ENCODE results near the gene ZCCHC18. TPM values are rescaled to one million over a fixed set of nuclear protein-coding genes. Genes with fewer than 3 reads are reported as not detected.
"Not testable (repeated sequence)": the region's sequence is repeated elsewhere in the genome, so short reads cannot be mapped to it uniquely, and the experiment has no call there.

The ZCCHC18 gene
- total RNA-seq, 1 experiment from 2014 or later: 0.95 TPM

GRCh38 chrX:104104676-104105075 is 7.6 kb upstream of the ZCCHC18 start:
- H3K9me3 ChIP-seq: no peaks in the 10 kb centered on the region
- CTCF ChIA-PET: no interaction called here
- no peaks in the 10 kb centered on the region for H3K36me3 ChIP-seq (ENCODE audit: control insufficient read depth, insufficient read depth, low read length)
- intact Hi-C loops (cut with micrococcal nuclease; ENCODE audit: unreplicated experiment): no loop called here
- H3K4me3 Mint-ChIP-seq (ENCODE audit: unreplicated experiment): no peak overlapping the region
- no peak overlapping the region for H3K27ac Mint-ChIP-seq (ENCODE audit: unreplicated experiment)
- TF ChIP-seq, protein P1, sequence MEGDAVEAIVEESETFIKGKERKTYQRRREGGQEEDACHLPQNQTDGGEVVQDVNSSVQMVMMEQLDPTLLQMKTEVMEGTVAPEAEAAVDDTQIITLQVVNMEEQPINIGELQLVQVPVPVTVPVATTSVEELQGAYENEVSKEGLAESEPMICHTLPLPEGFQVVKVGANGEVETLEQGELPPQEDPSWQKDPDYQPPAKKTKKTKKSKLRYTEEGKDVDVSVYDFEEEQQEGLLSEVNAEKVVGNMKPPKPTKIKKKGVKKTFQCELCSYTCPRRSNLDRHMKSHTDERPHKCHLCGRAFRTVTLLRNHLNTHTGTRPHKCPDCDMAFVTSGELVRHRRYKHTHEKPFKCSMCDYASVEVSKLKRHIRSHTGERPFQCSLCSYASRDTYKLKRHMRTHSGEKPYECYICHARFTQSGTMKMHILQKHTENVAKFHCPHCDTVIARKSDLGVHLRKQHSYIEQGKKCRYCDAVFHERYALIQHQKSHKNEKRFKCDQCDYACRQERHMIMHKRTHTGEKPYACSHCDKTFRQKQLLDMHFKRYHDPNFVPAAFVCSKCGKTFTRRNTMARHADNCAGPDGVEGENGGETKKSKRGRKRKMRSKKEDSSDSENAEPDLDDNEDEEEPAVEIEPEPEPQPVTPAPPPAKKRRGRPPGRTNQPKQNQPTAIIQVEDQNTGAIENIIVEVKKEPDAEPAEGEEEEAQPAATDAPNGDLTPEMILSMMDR (IDR thresholded peaks at IDR 0.05; ENCODE audit: insufficient read depth in 1 of 2, low read depth in 1 of 2, low read length in 1 of 2, severe bottlenecking in 1 of 2, unreplicated experiment in 1 of 2): no peak
- BruUV-seq (replicated peaks): no TSS peak
- DNase-seq: no peak
- H3K27me3 ChIP-seq (replicated peaks; ENCODE audit: control insufficient read depth, insufficient read depth, low read length): no peaks in the 10 kb centered on the region
- H3K4me1 Mint-ChIP-seq (ENCODE audit: low read depth, unreplicated experiment): no peaks in the 10 kb centered on the region
- no peaks in the 10 kb centered on the region for H3K4me1 ChIP-seq
- no peak overlapping the region for H3K4me3 ChIP-seq (ENCODE audit: low read depth, low read length)
- no peaks in the 10 kb centered on the region for H3K9me3 Mint-ChIP-seq (ENCODE audit: unreplicated experiment)
- peaks cover 7% of the 10 kb centered on the region for H3K27me3 Mint-ChIP-seq (ENCODE audit: insufficient read depth, unreplicated experiment)
- POLR2A ChIA-PET: no interaction called here
- H3K36me3 Mint-ChIP-seq (ENCODE audit: insufficient read depth, unreplicated experiment): no peaks in the 10 kb centered on the region

GRCh38 chrX:104105330-104106262 is 6.7 kb upstream of the ZCCHC18 start:
- no peaks in the 10 kb centered on the region for H3K9me3 ChIP-seq
- Mint-ChIP-seq H3K4me3 (ENCODE audit: unreplicated experiment) (no peak overlapping the region), H3K27ac (ENCODE audit: unreplicated experiment) (no peak overlapping the region), H3K9me3 (ENCODE audit: unreplicated experiment) (no peaks in the 10 kb centered on the region), H3K27me3 (ENCODE audit: insufficient read depth, unreplicated experiment) (peaks cover 5% of the 10 kb centered on the region), H3K36me3 (ENCODE audit: insufficient read depth, unreplicated experiment) (no peaks in the 10 kb centered on the region), H3K4me1 (ENCODE audit: low read depth, unreplicated experiment) (no peaks in the 10 kb centered on the region)
- no peaks in the 10 kb centered on the region for H3K36me3 ChIP-seq (ENCODE audit: control insufficient read depth, insufficient read depth, low read length)
- no TSS peak for BruUV-seq (replicated peaks)
- intact Hi-C loops (cut with micrococcal nuclease; ENCODE audit: unreplicated experiment): no loop called here
- TF ChIP-seq, protein P1 (IDR thresholded peaks at IDR 0.05; ENCODE audit: insufficient read depth in 1 of 2, low read depth in 1 of 2, low read length in 1 of 2, severe bottlenecking in 1 of 2, unreplicated experiment in 1 of 2): no peak
- POLR2A ChIA-PET: no interaction called here
- H3K4me1 ChIP-seq: no peaks in the 10 kb centered on the region
- no peak overlapping the region for H3K4me3 ChIP-seq (ENCODE audit: low read depth, low read length)
- H3K27me3 ChIP-seq (replicated peaks; ENCODE audit: control insufficient read depth, insufficient read depth, low read length): no peaks in the 10 kb centered on the region
- no peak for DNase-seq
- CTCF ChIA-PET: no interaction called here

DNA sequence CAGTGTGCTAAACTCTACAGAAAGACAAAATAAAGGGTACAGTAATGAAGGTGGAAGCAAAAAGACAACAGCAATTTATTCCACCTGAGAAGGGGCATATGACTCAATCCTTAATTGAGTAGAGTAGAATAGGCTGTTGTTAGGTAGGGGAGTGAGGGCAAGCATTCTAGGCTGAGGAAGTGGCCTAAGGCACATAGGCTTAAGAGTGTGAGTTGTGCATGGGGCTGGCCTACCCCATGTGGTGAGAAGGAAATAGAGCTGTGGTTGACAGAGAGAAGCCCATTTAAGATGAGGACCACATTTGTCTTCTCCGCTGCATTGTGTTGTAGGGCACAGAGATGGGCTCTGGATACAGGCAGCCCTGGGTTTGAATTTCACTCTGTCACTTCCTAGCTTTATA is 3.4 kb upstream of the ZCCHC18 start:
- Mint-ChIP-seq H3K9me3 (ENCODE audit: unreplicated experiment) (no peaks in the 10 kb centered on the region), H3K27me3 (ENCODE audit: insufficient read depth, unreplicated experiment) (peaks cover 3% of the 10 kb centered on the region), H3K36me3 (ENCODE audit: insufficient read depth, unreplicated experiment) (no peaks in the 10 kb centered on the region), H3K4me3 (ENCODE audit: unreplicated experiment) (no peak overlapping the region), H3K4me1 (ENCODE audit: low read depth, unreplicated experiment) (no peaks in the 10 kb centered on the region), H3K27ac (ENCODE audit: unreplicated experiment) (no peak overlapping the region)
- Histone ChIP-seq H3K4me1 (no peaks in the 10 kb centered on the region), H3K36me3 (ENCODE audit: control insufficient read depth, insufficient read depth, low read length) (no peaks in the 10 kb centered on the region), H3K27me3 (replicated peaks; ENCODE audit: control insufficient read depth, insufficient read depth, low read length) (no peaks in the 10 kb centered on the region), H3K9me3 (no peaks in the 10 kb centered on the region), H3K4me3 (ENCODE audit: low read depth, low read length) (no peak overlapping the region)
- ChIA-PET POLR2A (no interaction called here), CTCF (no interaction called here)
- intact Hi-C loops (cut with micrococcal nuclease; ENCODE audit: unreplicated experiment): no loop called here
- TF ChIP-seq, protein P1 (IDR thresholded peaks at IDR 0.05; ENCODE audit: insufficient read depth in 1 of 2, low read depth in 1 of 2, low read length in 1 of 2, severe bottlenecking in 1 of 2, unreplicated experiment in 1 of 2): no peak
- BruUV-seq (replicated peaks): no TSS peak
- DNase-seq: no peak

GRCh38 chrX:104110491-104111240 is 1.7 kb upstream of the ZCCHC18 start:
- H3K9me3 Mint-ChIP-seq (ENCODE audit: unreplicated experiment); H3K9me3 ChIP-seq; DNase-seq; H3K4me3 Mint-ChIP-seq (ENCODE audit: unreplicated experiment); H3K27me3 Mint-ChIP-seq (ENCODE audit: insufficient read depth, unreplicated experiment); H3K4me1 ChIP-seq; BruUV-seq (replicated peaks); CTCF ChIA-PET; POLR2A ChIA-PET; H3K4me3 ChIP-seq (ENCODE audit: low read depth, low read length); H3K27me3 ChIP-seq (replicated peaks; ENCODE audit: control insufficient read depth, insufficient read depth, low read length); H3K27ac Mint-ChIP-seq (ENCODE audit: unreplicated experiment); H3K36me3 ChIP-seq (ENCODE audit: control insufficient read depth, insufficient read depth, low read length); H3K4me1 Mint-ChIP-seq (ENCODE audit: low read depth, unreplicated experiment); H3K36me3 Mint-ChIP-seq (ENCODE audit: insufficient read depth, unreplicated experiment): not testable (repeated sequence)
- intact Hi-C loops (cut with micrococcal nuclease; ENCODE audit: unreplicated experiment): loop anchor here (5.0 kb wide), 1 partner anchor 263 kb away; no protein-coding TSS in a partner anchor

Measured in Caco-2 (cell line).